SH-SY5Y (cell line): ENCODE data around the gene HECTD4.

ENCODE experiments used
- GATA2 ChIP-seq: IDR thresholded peaks from 2 replicates; pipeline ENCODE4 v1.6.1; 2011; ENCODE audit warnings: mild to moderate bottlenecking, low read depth, low read length
- GATA3 ChIP-seq: IDR thresholded peaks from 2 replicates; pipeline ENCODE4 v1.6.1; 2011; ENCODE audit warnings: low read depth, mild to moderate bottlenecking, low read length, moderate library complexity

DNA sequence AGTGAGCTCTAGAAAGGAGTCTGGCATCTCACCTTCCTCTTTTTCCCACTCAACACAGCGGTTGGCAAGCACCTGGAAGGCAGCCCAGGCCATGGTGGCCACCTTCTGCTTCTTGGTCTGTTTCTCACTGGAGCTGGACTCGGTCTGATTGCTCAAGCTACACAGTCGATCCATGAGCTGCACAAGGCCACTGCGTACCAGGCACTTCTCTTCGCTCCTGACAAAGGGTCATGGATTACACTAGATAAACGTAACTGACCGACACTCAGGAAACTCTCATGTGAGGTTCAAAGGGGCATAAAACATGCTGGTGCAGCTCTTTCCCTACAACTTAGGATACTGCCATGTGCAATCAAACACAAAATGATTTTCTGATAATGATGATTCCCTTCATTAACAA lies 143.2 kb downstream of the HECTD4 start:
- TF ChIP-seq GATA2 (no peak), GATA3 (no peak)
